Esophagus muscularis mucosa (tissue), 4 donors: Measurements from ENCODE around the gene TFIP11.

ENCODE experiments used
- EP300 ChIP-seq: sonication (generic); formaldehyde crosslinking; IDR thresholded peaks from one replicate; pipeline ENCODE4 v1.6.1; 2017; ENCODE audit warnings: antibody characterized with exemption
- POLR2A ChIP-seq: fragments of 450-650 bp; IDR thresholded peaks from one replicate; pipeline ENCODE4 v1.6.1; 2017; ENCODE audit warnings: antibody characterized with exemption, moderate library complexity, mild to moderate bottlenecking, low read depth
- POLR2AphosphoS5 ChIP-seq, 2 donors: sonication (generic); formaldehyde crosslinking; IDR thresholded peaks; one replicate each; pipeline ENCODE4 v1.6.1; 2017; ENCODE audit warnings: antibody characterized with exemption in 2 of 2
- TF ChIP-seq, protein P1 (sequence below), 3 experiments: fragments of 200-600 bp in 2 of 3; fragments of 450-650 bp in 1 of 3; sonication (generic) in 2 of 3; IDR thresholded peaks; one replicate each; pipeline ENCODE4 v1.5.1; 2017 to 2019; ENCODE audit warnings: antibody characterized with exemption in 3 of 3, mild to moderate bottlenecking in 2 of 3, moderate library complexity in 1 of 3

DNA sequence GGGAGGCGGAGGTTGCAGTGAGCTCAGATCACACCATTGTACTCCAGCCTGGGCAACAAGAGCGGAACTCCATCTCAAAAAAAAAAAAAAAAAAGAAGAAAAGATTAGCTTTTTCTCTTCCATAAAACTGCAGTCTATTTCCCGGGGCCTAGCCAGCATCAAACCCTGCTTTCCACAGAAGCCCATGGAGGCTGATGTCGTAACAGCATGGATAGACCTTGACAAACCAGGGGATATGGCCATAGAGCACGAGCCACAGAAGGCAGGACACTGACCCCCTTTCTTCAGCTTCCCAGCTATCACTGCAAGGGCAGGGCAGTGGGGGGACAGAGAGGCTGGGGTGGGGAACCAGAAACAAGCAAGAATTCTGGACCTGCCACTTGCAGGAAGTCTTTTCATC is 50.2 kb downstream of the TFIP11 start:
- TF ChIP-seq, protein P1, sequence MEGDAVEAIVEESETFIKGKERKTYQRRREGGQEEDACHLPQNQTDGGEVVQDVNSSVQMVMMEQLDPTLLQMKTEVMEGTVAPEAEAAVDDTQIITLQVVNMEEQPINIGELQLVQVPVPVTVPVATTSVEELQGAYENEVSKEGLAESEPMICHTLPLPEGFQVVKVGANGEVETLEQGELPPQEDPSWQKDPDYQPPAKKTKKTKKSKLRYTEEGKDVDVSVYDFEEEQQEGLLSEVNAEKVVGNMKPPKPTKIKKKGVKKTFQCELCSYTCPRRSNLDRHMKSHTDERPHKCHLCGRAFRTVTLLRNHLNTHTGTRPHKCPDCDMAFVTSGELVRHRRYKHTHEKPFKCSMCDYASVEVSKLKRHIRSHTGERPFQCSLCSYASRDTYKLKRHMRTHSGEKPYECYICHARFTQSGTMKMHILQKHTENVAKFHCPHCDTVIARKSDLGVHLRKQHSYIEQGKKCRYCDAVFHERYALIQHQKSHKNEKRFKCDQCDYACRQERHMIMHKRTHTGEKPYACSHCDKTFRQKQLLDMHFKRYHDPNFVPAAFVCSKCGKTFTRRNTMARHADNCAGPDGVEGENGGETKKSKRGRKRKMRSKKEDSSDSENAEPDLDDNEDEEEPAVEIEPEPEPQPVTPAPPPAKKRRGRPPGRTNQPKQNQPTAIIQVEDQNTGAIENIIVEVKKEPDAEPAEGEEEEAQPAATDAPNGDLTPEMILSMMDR (IDR thresholded peaks at IDR 0.05) = no peak
- no peak for TF ChIP-seq POLR2A
- TF ChIP-seq EP300 = no peak
- TF ChIP-seq POLR2AphosphoS5 (IDR thresholded peaks at IDR 0.05) = no peak
